ENCODE data around the gene KIAA0586.

Gene KIAA0586

GRCh38 chr14:58463147-58463546, 35.6 kb downstream of the KIAA0586 start:
- no peak overlapping the region for H2BK120ac ChIP-seq (ENCODE audit: low read depth, low read length)
- H3K4ac ChIP-seq (ENCODE audit: low read depth in 1 of 2, low read length in 2 of 2) = no peak overlapping the region
- H3K14ac ChIP-seq (ENCODE audit: low read length in 2 of 2) = no peak overlapping the region
- peaks cover 2% of the 10 kb centered on the region for H3K4me1 ChIP-seq (ENCODE audit: control insufficient read depth, insufficient read depth, low read depth, low read length)
- H2BK12ac ChIP-seq (ENCODE audit: low read length in 2 of 2) = no peak overlapping the region
- H3K23ac ChIP-seq (ENCODE audit: low read length in 2 of 2) = no peak overlapping the region
- H3K9ac ChIP-seq (ENCODE audit: low read length) = no peak overlapping the region
- no peak overlapping the region for H4K8ac ChIP-seq (ENCODE audit: low read length)
- H2AFZ ChIP-seq (ENCODE audit: low read depth, low read length) = no peak overlapping the region
- H2BK5ac ChIP-seq (ENCODE audit: low read depth, low read length, poor library complexity, severe bottlenecking) = no peak overlapping the region
- no peak overlapping the region for H2AK5ac ChIP-seq (ENCODE audit: low read length, severe bottlenecking)
- H3K79me1 ChIP-seq (replicated peaks; ENCODE audit: low read length, poor library complexity, severe bottlenecking) = peaks cover 6% of the 10 kb centered on the region
- H3K27me3 ChIP-seq (ENCODE audit: control insufficient read depth in 1 of 2, insufficient read depth in 1 of 2, low read length in 2 of 2) = no peaks in the 10 kb centered on the region
- H2BK15ac ChIP-seq (ENCODE audit: low read depth, poor library complexity, severe bottlenecking) = no peak overlapping the region
- no peak overlapping the region for H3K4me3 ChIP-seq (ENCODE audit: insufficient read depth in 1 of 2, low read depth in 1 of 2, low read length in 2 of 2)
- H4K91ac ChIP-seq (ENCODE audit: low read length) = no peak overlapping the region
- no peaks in the 10 kb centered on the region for H3K9me3 ChIP-seq (ENCODE audit: control insufficient read depth, low read length)
- no peak overlapping the region for H3K4me2 ChIP-seq (ENCODE audit: low read length, poor library complexity, severe bottlenecking)
- 90% methylated on average over 2 of the region's 2 CpGs for WGBS
- H3K27ac ChIP-seq (ENCODE audit: low read length, poor library complexity, severe bottlenecking) = no peak overlapping the region
- H3K36me3 ChIP-seq (ENCODE audit: control insufficient read depth in 1 of 2, insufficient read depth in 2 of 2, low read depth in 1 of 2, low read length in 2 of 2) = peaks cover 0 to 79% of the 10 kb centered on the region in 2 experiments
- no peak for DNase-seq
- H3K18ac ChIP-seq (ENCODE audit: low read depth in 1 of 2, low read length in 2 of 2) = no peak overlapping the region

- H3K9me3 ChIP-seq (ENCODE audit: control insufficient read depth, low read length) = no peaks in the 10 kb centered on the region
- H3K27ac ChIP-seq (ENCODE audit: low read length, poor library complexity, severe bottlenecking) = no peak overlapping the region
- H2BK5ac ChIP-seq (ENCODE audit: low read depth, low read length, poor library complexity, severe bottlenecking) = no peak overlapping the region
- no peak for DNase-seq
- H3K4ac ChIP-seq (ENCODE audit: low read depth in 1 of 2, low read length in 2 of 2) = no peak overlapping the region
- H3K36me3 ChIP-seq (ENCODE audit: control insufficient read depth in 1 of 2, insufficient read depth in 2 of 2, low read depth in 1 of 2, low read length in 2 of 2) = peaks cover 7 to 82% of the 10 kb centered on the region in 2 experiments
- no peak overlapping the region for H3K4me2 ChIP-seq (ENCODE audit: low read length, poor library complexity, severe bottlenecking)
- no peak overlapping the region for H3K9ac ChIP-seq (ENCODE audit: low read length)
- no peak overlapping the region for H2BK15ac ChIP-seq (ENCODE audit: low read depth, poor library complexity, severe bottlenecking)
- H2BK12ac ChIP-seq (ENCODE audit: low read length in 2 of 2) = no peak overlapping the region
- no peak overlapping the region for H2AK5ac ChIP-seq (ENCODE audit: low read length, severe bottlenecking)
- no peak overlapping the region for H2BK120ac ChIP-seq (ENCODE audit: low read depth, low read length)
- no peak overlapping the region for H3K4me3 ChIP-seq (ENCODE audit: insufficient read depth in 1 of 2, low read depth in 1 of 2, low read length in 2 of 2)
- H3K23ac ChIP-seq (ENCODE audit: low read length in 2 of 2) = no peak overlapping the region
- H3K27me3 ChIP-seq (ENCODE audit: control insufficient read depth in 1 of 2, insufficient read depth in 1 of 2, low read length in 2 of 2) = no peaks in the 10 kb centered on the region
- 99% methylated on average over 7 of the region's 8 CpGs for WGBS
- no peak overlapping the region for H4K91ac ChIP-seq (ENCODE audit: low read length)
- H3K14ac ChIP-seq (ENCODE audit: low read length in 2 of 2) = peak overlapping the region in 1 of 2 experiments; percentile 15
- no peak overlapping the region for H4K8ac ChIP-seq (ENCODE audit: low read length)
- peak overlapping the region; percentile 27 for H2AFZ ChIP-seq (ENCODE audit: low read depth, low read length)
- peak overlapping the region in 1 of 2 experiments; percentile 40 for H3K18ac ChIP-seq (ENCODE audit: low read depth in 1 of 2, low read length in 2 of 2)
- peaks cover 2% of the 10 kb centered on the region for H3K4me1 ChIP-seq (ENCODE audit: control insufficient read depth, insufficient read depth, low read depth, low read length)
- H3K79me1 ChIP-seq (replicated peaks; ENCODE audit: low read length, poor library complexity, severe bottlenecking) = peaks cover 7% of the 10 kb centered on the region
These were observed 37.1 kb downstream of the KIAA0586 start for GRCh38 chr14:58464652-58465051.

GRCh38 chr14:58465421-58465820, 37.9 kb downstream of the KIAA0586 start:
- Histone ChIP-seq H3K23ac (ENCODE audit: low read length in 2 of 2) (no peak overlapping the region), H2BK5ac (ENCODE audit: low read depth, low read length, poor library complexity, severe bottlenecking) (no peak overlapping the region), H3K14ac (ENCODE audit: low read length in 2 of 2) (no peak overlapping the region), H3K27me3 (ENCODE audit: control insufficient read depth in 1 of 2, insufficient read depth in 1 of 2, low read length in 2 of 2) (no peaks in the 10 kb centered on the region), H3K4me2 (ENCODE audit: low read length, poor library complexity, severe bottlenecking) (no peak overlapping the region), H3K18ac (ENCODE audit: low read depth in 1 of 2, low read length in 2 of 2) (no peak overlapping the region), H2AK5ac (ENCODE audit: low read length, severe bottlenecking) (no peak overlapping the region), H2BK15ac (ENCODE audit: low read depth, poor library complexity, severe bottlenecking) (no peak overlapping the region), H4K8ac (ENCODE audit: low read length) (no peak overlapping the region), H2AFZ (ENCODE audit: low read depth, low read length) (no peak overlapping the region), H3K9me3 (ENCODE audit: control insufficient read depth, low read length) (no peaks in the 10 kb centered on the region), H3K4me1 (ENCODE audit: control insufficient read depth, insufficient read depth, low read depth, low read length) (peaks cover 2% of the 10 kb centered on the region), H3K4ac (ENCODE audit: low read depth in 1 of 2, low read length in 2 of 2) (no peak overlapping the region), H3K9ac (ENCODE audit: low read length) (no peak overlapping the region), H2BK120ac (ENCODE audit: low read depth, low read length) (no peak overlapping the region), H3K27ac (ENCODE audit: low read length, poor library complexity, severe bottlenecking) (no peak overlapping the region), H3K4me3 (ENCODE audit: insufficient read depth in 1 of 2, low read depth in 1 of 2, low read length in 2 of 2) (no peak overlapping the region), H4K91ac (ENCODE audit: low read length) (no peak overlapping the region), H3K79me1 (replicated peaks; ENCODE audit: low read length, poor library complexity, severe bottlenecking) (peaks cover 7% of the 10 kb centered on the region), H2BK12ac (ENCODE audit: low read length in 2 of 2) (no peak overlapping the region), H3K36me3 (ENCODE audit: control insufficient read depth in 1 of 2, insufficient read depth in 2 of 2, low read depth in 1 of 2, low read length in 2 of 2) (peaks cover 7 to 78% of the 10 kb centered on the region in 2 experiments)
- 90% methylated on average over 1 of the region's 2 CpGs for WGBS
- DNase-seq = peak; percentile 70

GRCh38 chr14:58466459-58466858, 38.9 kb downstream of the KIAA0586 start:
- no peak overlapping the region for H2BK5ac ChIP-seq (ENCODE audit: low read depth, low read length, poor library complexity, severe bottlenecking)
- no peak overlapping the region for H2BK120ac ChIP-seq (ENCODE audit: low read depth, low read length)
- H3K4ac ChIP-seq (ENCODE audit: low read depth in 1 of 2, low read length in 2 of 2) = no peak overlapping the region
- H3K27me3 ChIP-seq (ENCODE audit: control insufficient read depth in 1 of 2, insufficient read depth in 1 of 2, low read length in 2 of 2) = no peaks in the 10 kb centered on the region
- no peak overlapping the region for H4K8ac ChIP-seq (ENCODE audit: low read length)
- H3K14ac ChIP-seq (ENCODE audit: low read length in 2 of 2) = no peak overlapping the region
- H3K9me3 ChIP-seq (ENCODE audit: control insufficient read depth, low read length) = no peaks in the 10 kb centered on the region
- peaks cover 7% of the 10 kb centered on the region for H3K79me1 ChIP-seq (replicated peaks; ENCODE audit: low read length, poor library complexity, severe bottlenecking)
- H3K4me2 ChIP-seq (ENCODE audit: low read length, poor library complexity, severe bottlenecking) = no peak overlapping the region
- H3K9ac ChIP-seq (ENCODE audit: low read length) = no peak overlapping the region
- no peak overlapping the region for H2AK5ac ChIP-seq (ENCODE audit: low read length, severe bottlenecking)
- peaks cover 7 to 75% of the 10 kb centered on the region in 2 experiments for H3K36me3 ChIP-seq (ENCODE audit: control insufficient read depth in 1 of 2, insufficient read depth in 2 of 2, low read depth in 1 of 2, low read length in 2 of 2)
- 100% methylated on average over 1 of the region's 1 CpG for WGBS
- H2BK12ac ChIP-seq (ENCODE audit: low read length in 2 of 2) = no peak overlapping the region
- H2AFZ ChIP-seq (ENCODE audit: low read depth, low read length) = no peak overlapping the region
- H2BK15ac ChIP-seq (ENCODE audit: low read depth, poor library complexity, severe bottlenecking) = no peak overlapping the region
- peaks cover 2% of the 10 kb centered on the region for H3K4me1 ChIP-seq (ENCODE audit: control insufficient read depth, insufficient read depth, low read depth, low read length)
- no peak overlapping the region for H3K23ac ChIP-seq (ENCODE audit: low read length in 2 of 2)
- H3K4me3 ChIP-seq (ENCODE audit: insufficient read depth in 1 of 2, low read depth in 1 of 2, low read length in 2 of 2) = no peak overlapping the region
- no peak overlapping the region for H3K18ac ChIP-seq (ENCODE audit: low read depth in 1 of 2, low read length in 2 of 2)
- H3K27ac ChIP-seq (ENCODE audit: low read length, poor library complexity, severe bottlenecking) = no peak overlapping the region
- H4K91ac ChIP-seq (ENCODE audit: low read length) = no peak overlapping the region
- no peak for DNase-seq

Data from mesenchymal stem cell (in vitro differentiated cells and primary cell).